ENCODE data around the gene SNX10. TPM values are rescaled to one million over a fixed set of nuclear protein-coding genes. Genes with fewer than 3 reads are reported as not detected.
A peak's percentile ranks its signal among the peaks of the same experiment; 100 is the strongest.

SNX10 gene
- total RNA-seq, 2 donors from 2014 or later, result 2.4 to 3.0 TPM

- ATAC-seq (no peak), DNase-seq (no peak)
- intact Hi-C loops (cut with DNase I, micrococcal nuclease), result loop anchor here (10.0 kb wide), 3 partner anchors 115 to 475 kb away; no protein-coding TSS in a partner anchor
Measured at GRCh38 chr7:26379711-26380110, 88.0 kb downstream of the SNX10 start.

- ATAC-seq (no peak), DNase-seq (no peak)
- intact Hi-C loops (cut with DNase I, micrococcal nuclease), result no loop called here
Measured at GRCh38 chr7:26381476-26382353, 90.1 kb downstream of the SNX10 start.

- ATAC-seq (no peak), DNase-seq (no peak)
- intact Hi-C loops (cut with DNase I, micrococcal nuclease), result no loop called here
Measured at GRCh38 chr7:26385240-26385639, 93.6 kb downstream of the SNX10 start.

- no peak for ATAC-seq
- intact Hi-C loops (cut with DNase I, micrococcal nuclease), result no loop called here
Measured at GRCh38 chr7:26387731-26388130, 96.1 kb downstream of the SNX10 start.

GRCh38 chr7:26388256-26388655 lies 96.6 kb downstream of the SNX10 start:
- DNase-seq (no peak), ATAC-seq (no peak)
- intact Hi-C loops (cut with DNase I, micrococcal nuclease), result no loop called here

More at GRCh38 chr7:26387731-26388130, 96.1 kb downstream of the SNX10 start:
- no peak for DNase-seq

GRCh38 chr7:26390016-26390415 lies 98.4 kb downstream of the SNX10 start:
- intact Hi-C loops (cut with DNase I, micrococcal nuclease), result no loop called here
- no peak for ATAC-seq
- no peak for DNase-seq

GRCh38 chr7:26393818-26394217 lies 102.2 kb downstream of the SNX10 start:
- DNase-seq (no peak), ATAC-seq (no peak)
- intact Hi-C loops (cut with DNase I, micrococcal nuclease), result no loop called here

GRCh38 chr7:26397332-26397731 lies 105.7 kb downstream of the SNX10 start:
- ATAC-seq (no peak), DNase-seq (peak in 1 of 2 donors; percentile 11)
- intact Hi-C loops (cut with DNase I, micrococcal nuclease), result no loop called here

GRCh38 chr7:26397796-26398426 lies 106.2 kb downstream of the SNX10 start:
- ATAC-seq (peak; percentile 51), DNase-seq (peak; percentile 33 to 59)
- intact Hi-C loops (cut with DNase I, micrococcal nuclease), result no loop called here

- ATAC-seq (peak; percentile 82), DNase-seq (peak; percentile 54 to 72)
- intact Hi-C loops (cut with DNase I, micrococcal nuclease), result no loop called here
Measured at GRCh38 chr7:26398427-26398755, 106.7 kb downstream of the SNX10 start.

GRCh38 chr7:26398756-26399509 lies 107.3 kb downstream of the SNX10 start:
- intact Hi-C loops (cut with DNase I, micrococcal nuclease), result no loop called here
- peak; percentile 67 for ATAC-seq
- DNase-seq, result peak; percentile 46 to 68

GRCh38 chr7:26399736-26400135 lies 108.1 kb downstream of the SNX10 start:
- DNase-seq (no peak), ATAC-seq (no peak)
- intact Hi-C loops (cut with DNase I, micrococcal nuclease), result no loop called here

GRCh38 chr7:26403640-26404039 lies 112.0 kb downstream of the SNX10 start:
- ATAC-seq (peak; percentile 71), DNase-seq (no peak)
- intact Hi-C loops (cut with DNase I, micrococcal nuclease), result no loop called here

- ATAC-seq (peak; percentile 21), DNase-seq (no peak)
- intact Hi-C loops (cut with DNase I, micrococcal nuclease), result no loop called here
Measured at GRCh38 chr7:26404189-26404996, 112.7 kb downstream of the SNX10 start.

GRCh38 chr7:26406433-26406832 lies 114.8 kb downstream of the SNX10 start:
- intact Hi-C loops (cut with DNase I, micrococcal nuclease), result no loop called here
- DNase-seq (no peak), ATAC-seq (no peak)

GRCh38 chr7:26409661-26410547 lies 118.2 kb downstream of the SNX10 start:
- intact Hi-C loops (cut with DNase I, micrococcal nuclease), result no loop called here
- ATAC-seq, result peak; percentile 47
- no peak for DNase-seq

- ATAC-seq (no peak), DNase-seq (no peak)
- intact Hi-C loops (cut with DNase I, micrococcal nuclease), result no loop called here
Measured at GRCh38 chr7:26413007-26413691, 121.5 kb downstream of the SNX10 start.
